WTC11 (cell line): ENCODE results near the gene RASAL2. TPM values are rescaled to one million over a fixed set of nuclear protein-coding genes. Genes with fewer than 3 reads are reported as not detected.
"Not testable (repeated sequence)": the region's sequence is repeated elsewhere in the genome, so short reads cannot be mapped to it uniquely, and the experiment has no call there.

Experiments
- ATAC-seq: fragments of 200-7000 bp; cut with Tn5 transposase; 2 replicates; pipeline ENCODE4 v1.10.0; 2021; ENCODE audit warnings: mild to moderate bottlenecking, moderate library complexity
- CTCF ChIA-PET: fragments of 300-600 bp; sonication (Branson Sonifier 250); formaldehyde crosslinking; loops from one replicate; lab custom pipeline; 2021; ENCODE audit warnings: antibody characterized with exemption; lab: Charles Lee
- POLR2A ChIA-PET: fragments of 350-600 bp; sonication (Branson Sonifier 250); formaldehyde crosslinking; loops from one replicate; lab custom pipeline; 2021; ENCODE audit warnings: antibody characterized with exemption; lab: Charles Lee
- DNase-seq: peaks from one replicate; pipeline ENCODE4 v3.0.0; 2021; ENCODE audit warnings: low spot score
- H3K27ac Mint-ChIP-seq: 2 replicates; pipeline ENCODE4 v1.8.0; 2021; ENCODE audit warnings: mixed read lengths
- H3K27me3 Mint-ChIP-seq: 2 replicates; pipeline ENCODE4 v1.8.0; 2021; ENCODE audit warnings: low read depth, mild to moderate bottlenecking, moderate library complexity, mixed read lengths
- H3K36me3 Mint-ChIP-seq: 2 replicates; pipeline ENCODE4 v1.8.0; 2021; ENCODE audit warnings: mixed read lengths
- H3K4me1 Mint-ChIP-seq: 2 replicates; pipeline ENCODE4 v1.8.0; 2022; ENCODE audit warnings: mixed read lengths
- H3K4me3 Mint-ChIP-seq: 2 replicates; pipeline ENCODE4 v1.8.0; 2021; ENCODE audit warnings: mild to moderate bottlenecking, moderate library complexity, mixed read lengths
- H3K9me3 Mint-ChIP-seq: 2 replicates; pipeline ENCODE4 v1.8.0; 2021; ENCODE audit warnings: mixed read lengths
- CBFB ChIP-seq: sonication (generic); formaldehyde crosslinking; IDR thresholded peaks from 2 replicates; pipeline ENCODE4 v1.8.1; 2022; ENCODE audit warnings: mild to moderate bottlenecking, low read depth, missing genetic modification reagents
- CREM ChIP-seq: sonication (generic); formaldehyde crosslinking; IDR thresholded peaks from 2 replicates; pipeline ENCODE4 v1.8.1; 2022; ENCODE audit warnings: mild to moderate bottlenecking, missing genetic modification reagents, moderate library complexity
- E2F1 ChIP-seq: sonication (generic); formaldehyde crosslinking; IDR thresholded peaks from 2 replicates; pipeline ENCODE4 v1.8.0; 2022; ENCODE audit warnings: mild to moderate bottlenecking, missing genetic modification reagents
- FOXP1 ChIP-seq: sonication (generic); formaldehyde crosslinking; IDR thresholded peaks from 2 replicates; pipeline ENCODE4 v1.8.0; 2022; ENCODE audit warnings: missing genetic modification reagents, mild to moderate bottlenecking, moderate library complexity, borderline replicate concordance
- GABPB1 ChIP-seq: sonication (generic); formaldehyde crosslinking; IDR thresholded peaks from 2 replicates; pipeline ENCODE4 v1.8.1; 2023; ENCODE audit warnings: mild to moderate bottlenecking, missing genetic modification reagents
- JUN ChIP-seq: sonication (generic); formaldehyde crosslinking; IDR thresholded peaks from 2 replicates; pipeline ENCODE4 v1.8.0; 2023; ENCODE audit warnings: mild to moderate bottlenecking, missing genetic modification reagents
- MYBL2 ChIP-seq: sonication (generic); formaldehyde crosslinking; IDR thresholded peaks from 2 replicates; pipeline ENCODE4 v1.8.1; 2023; ENCODE audit warnings: mild to moderate bottlenecking, moderate library complexity, missing genetic modification reagents
- NFATC4 ChIP-seq: fragments of 250-450 bp; sonication (Bioruptor Pico); IDR thresholded peaks from 2 replicates; pipeline ENCODE4 v1.9.0; 2021; ENCODE audit warnings: mild to moderate bottlenecking
- SP1 ChIP-seq: sonication (generic); formaldehyde crosslinking; conservative IDR thresholded peaks from 2 replicates; pipeline ENCODE4 v1.8.1; 2022; ENCODE audit warnings: missing genetic modification reagents
- TEAD1 ChIP-seq: sonication (generic); formaldehyde crosslinking; IDR thresholded peaks from 2 replicates; pipeline ENCODE4 v1.8.0; 2022; ENCODE audit warnings: mild to moderate bottlenecking, missing genetic modification reagents
- TEAD4 ChIP-seq: sonication (generic); formaldehyde crosslinking; IDR thresholded peaks from 2 replicates; pipeline ENCODE4 v1.8.0; 2022; ENCODE audit warnings: mild to moderate bottlenecking, missing genetic modification reagents
- ZBTB43 ChIP-seq: sonication (generic); formaldehyde crosslinking; IDR thresholded peaks from 2 replicates; pipeline ENCODE4 v1.8.1; 2023; ENCODE audit warnings: mild to moderate bottlenecking, missing genetic modification reagents
- ZNF121 ChIP-seq: sonication (generic); formaldehyde crosslinking; IDR thresholded peaks from 2 replicates; pipeline ENCODE4 v1.8.0; 2023; ENCODE audit warnings: missing genetic modification reagents
- ZNF219 ChIP-seq: sonication (generic); formaldehyde crosslinking; IDR thresholded peaks from 2 replicates; pipeline ENCODE4 v1.8.0; 2023; ENCODE audit warnings: missing genetic modification reagents, mild to moderate bottlenecking, borderline replicate concordance
- ZNF416 ChIP-seq: fragments of 250-450 bp; sonication (Bioruptor Pico); IDR thresholded peaks from 2 replicates; pipeline ENCODE4 v1.9.0; 2021; ENCODE audit warnings: mild to moderate bottlenecking, inconsistent platforms
- ZNF532 ChIP-seq: fragments of 250-450 bp; sonication (Bioruptor Pico); IDR thresholded peaks from 2 replicates; pipeline ENCODE4 v1.9.0; 2021; ENCODE audit warnings: mild to moderate bottlenecking, borderline replicate concordance
- total RNA-seq: library from RNA; stranded (reverse); gene quantifications from 3 replicates; pipeline ENCODE4 v1.2.3, GENCODE V29; 2021
- TF ChIP-seq, protein P1 (sequence below): sonication (generic); formaldehyde crosslinking; IDR thresholded peaks from 2 replicates; pipeline ENCODE4 v1.8.1; 2023; ENCODE audit warnings: mild to moderate bottlenecking, missing genetic modification reagents, moderate library complexity
- TF ChIP-seq, protein P2 (sequence below): fragments of 250-450 bp; sonication (Bioruptor Pico); IDR thresholded peaks from 2 replicates; pipeline ENCODE4 v1.9.0; 2021; ENCODE audit warnings: mild to moderate bottlenecking

Gene RASAL2
- total RNA-seq, 1 experiment from 2014 or later: 29.5 TPM

- H3K27me3 Mint-ChIP-seq, H3K4me1 Mint-ChIP-seq, DNase-seq, H3K27ac Mint-ChIP-seq, POLR2A ChIA-PET, CTCF ChIA-PET, H3K4me3 Mint-ChIP-seq, ATAC-seq: not testable (repeated sequence)
- peaks cover 53% of the 10 kb centered on the region for H3K36me3 Mint-ChIP-seq
- peaks cover 62% of the 10 kb centered on the region for H3K9me3 Mint-ChIP-seq
Observed at GRCh38 chr1:178202546-178202945, 108.6 kb downstream of the RASAL2 start.

- H3K27me3 Mint-ChIP-seq, H3K27ac Mint-ChIP-seq, H3K4me1 Mint-ChIP-seq, CTCF ChIA-PET, ATAC-seq, H3K4me3 Mint-ChIP-seq, POLR2A ChIA-PET, DNase-seq: not testable (repeated sequence)
- peaks cover 60% of the 10 kb centered on the region for H3K36me3 Mint-ChIP-seq
- peaks cover 61% of the 10 kb centered on the region for H3K9me3 Mint-ChIP-seq
Observed at GRCh38 chr1:178208269-178208856, 114.5 kb downstream of the RASAL2 start.

DNA sequence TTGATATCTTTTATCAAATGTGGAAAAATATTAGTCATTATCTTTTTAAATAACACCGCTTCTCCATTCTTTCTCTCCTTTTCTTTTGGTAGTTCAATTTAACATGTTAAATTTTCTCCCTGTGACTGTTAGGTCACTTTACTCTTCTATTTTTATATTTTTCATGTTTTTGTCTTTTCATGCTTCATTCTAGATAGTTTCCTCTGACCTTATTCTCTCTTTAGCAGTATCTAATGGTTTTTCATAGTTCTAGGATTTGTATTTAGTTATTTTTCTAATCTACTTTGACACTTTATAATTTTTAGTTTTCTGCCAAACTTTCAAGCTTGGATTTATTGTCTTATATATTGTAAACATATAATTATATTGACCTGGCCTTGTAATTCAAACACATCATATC lies 116.0 kb downstream of the RASAL2 start:
- no peak for ATAC-seq
- Mint-ChIP-seq H3K27ac (no peak overlapping the region), H3K4me3 (no peak overlapping the region), H3K9me3 (peaks cover 56% of the 10 kb centered on the region), H3K27me3 (no peaks in the 10 kb centered on the region; the same call in 1 of the 2 replicates), H3K4me1 (no peaks in the 10 kb centered on the region), H3K36me3 (peaks cover 57% of the 10 kb centered on the region)
- no peak for DNase-seq
- POLR2A ChIA-PET: no interaction called here
- CTCF ChIA-PET: no interaction called here
- TF ChIP-seq, protein P1, sequence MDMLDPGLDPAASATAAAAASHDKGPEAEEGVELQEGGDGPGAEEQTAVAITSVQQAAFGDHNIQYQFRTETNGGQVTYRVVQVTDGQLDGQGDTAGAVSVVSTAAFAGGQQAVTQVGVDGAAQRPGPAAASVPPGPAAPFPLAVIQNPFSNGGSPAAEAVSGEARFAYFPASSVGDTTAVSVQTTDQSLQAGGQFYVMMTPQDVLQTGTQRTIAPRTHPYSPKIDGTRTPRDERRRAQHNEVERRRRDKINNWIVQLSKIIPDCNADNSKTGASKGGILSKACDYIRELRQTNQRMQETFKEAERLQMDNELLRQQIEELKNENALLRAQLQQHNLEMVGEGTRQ (CRISPR knock-in tag): no peak
- TF ChIP-seq, protein P2, sequence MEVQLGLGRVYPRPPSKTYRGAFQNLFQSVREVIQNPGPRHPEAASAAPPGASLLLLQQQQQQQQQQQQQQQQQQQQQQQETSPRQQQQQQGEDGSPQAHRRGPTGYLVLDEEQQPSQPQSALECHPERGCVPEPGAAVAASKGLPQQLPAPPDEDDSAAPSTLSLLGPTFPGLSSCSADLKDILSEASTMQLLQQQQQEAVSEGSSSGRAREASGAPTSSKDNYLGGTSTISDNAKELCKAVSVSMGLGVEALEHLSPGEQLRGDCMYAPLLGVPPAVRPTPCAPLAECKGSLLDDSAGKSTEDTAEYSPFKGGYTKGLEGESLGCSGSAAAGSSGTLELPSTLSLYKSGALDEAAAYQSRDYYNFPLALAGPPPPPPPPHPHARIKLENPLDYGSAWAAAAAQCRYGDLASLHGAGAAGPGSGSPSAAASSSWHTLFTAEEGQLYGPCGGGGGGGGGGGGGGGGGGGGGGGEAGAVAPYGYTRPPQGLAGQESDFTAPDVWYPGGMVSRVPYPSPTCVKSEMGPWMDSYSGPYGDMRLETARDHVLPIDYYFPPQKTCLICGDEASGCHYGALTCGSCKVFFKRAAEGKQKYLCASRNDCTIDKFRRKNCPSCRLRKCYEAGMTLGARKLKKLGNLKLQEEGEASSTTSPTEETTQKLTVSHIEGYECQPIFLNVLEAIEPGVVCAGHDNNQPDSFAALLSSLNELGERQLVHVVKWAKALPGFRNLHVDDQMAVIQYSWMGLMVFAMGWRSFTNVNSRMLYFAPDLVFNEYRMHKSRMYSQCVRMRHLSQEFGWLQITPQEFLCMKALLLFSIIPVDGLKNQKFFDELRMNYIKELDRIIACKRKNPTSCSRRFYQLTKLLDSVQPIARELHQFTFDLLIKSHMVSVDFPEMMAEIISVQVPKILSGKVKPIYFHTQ (CRISPR knock-in tag): no peak
- TF ChIP-seq TEAD4: no peak

DNA sequence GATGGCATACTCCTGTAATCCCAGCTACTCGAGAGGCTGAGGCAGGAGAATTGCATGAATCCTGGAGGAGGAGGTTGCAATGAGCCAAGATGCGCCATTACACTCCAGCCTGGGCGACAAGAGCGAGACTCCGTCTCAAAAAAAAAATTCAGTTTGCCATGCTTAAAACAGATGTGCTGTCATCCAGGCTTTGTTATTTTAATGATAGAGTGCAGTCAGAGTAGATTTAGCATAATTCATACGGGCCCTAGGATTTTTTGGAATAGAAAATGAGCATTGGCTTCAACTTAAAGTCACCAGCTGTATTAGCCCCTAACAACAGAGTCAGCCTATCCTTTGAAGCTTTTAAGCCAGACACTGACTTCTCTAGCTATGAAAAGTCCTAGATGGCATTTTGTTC lies 124.6 kb downstream of the RASAL2 start:
- Mint-ChIP-seq H3K27me3 (no peaks in the 10 kb centered on the region), H3K36me3 (no peaks in the 10 kb centered on the region), H3K4me1 (peaks cover 9% of the 10 kb centered on the region), H3K27ac (no peak overlapping the region), H3K9me3 (no peaks in the 10 kb centered on the region), H3K4me3 (no peak overlapping the region)
- ChIA-PET POLR2A (no interaction called here), CTCF (interaction anchor here (1.0 to 2.2 kb wide), 3 partner anchors 81 to 272 kb away, joined by 3 to 5 read pairs (median 4); no protein-coding TSS in a partner anchor)
- no peak for ATAC-seq
- no peak for DNase-seq
- TF ChIP-seq E2F1 (no peak), NFATC4 (CRISPR knock-in tag) (no peak), ZNF219 (CRISPR knock-in tag) (no peak), MYBL2 (CRISPR knock-in tag) (no peak), GABPB1 (no peak), ZNF416 (CRISPR knock-in tag) (no peak), JUN (CRISPR knock-in tag) (no peak), CREM (CRISPR knock-in tag) (no peak), SP1 (CRISPR knock-in tag) (no peak), FOXP1 (CRISPR knock-in tag) (no peak), CBFB (CRISPR knock-in tag) (no peak), TEAD1 (CRISPR knock-in tag) (no peak), ZNF121 (CRISPR knock-in tag) (no peak), ZBTB43 (CRISPR knock-in tag) (no peak), ZNF532 (CRISPR knock-in tag) (no peak)
